Activated T-cell treated with anti-CD3 and anti-CD28 coated beads, Interleukin-2, amount 50 U/mL, for 1 hour (primary cell): ENCODE measurements around the gene TSR3.

Experiments used
- DNase-seq: peaks from one replicate; pipeline ENCODE4 v3.0.0-alpha.2; 2020

The TSR3 gene

DNA sequence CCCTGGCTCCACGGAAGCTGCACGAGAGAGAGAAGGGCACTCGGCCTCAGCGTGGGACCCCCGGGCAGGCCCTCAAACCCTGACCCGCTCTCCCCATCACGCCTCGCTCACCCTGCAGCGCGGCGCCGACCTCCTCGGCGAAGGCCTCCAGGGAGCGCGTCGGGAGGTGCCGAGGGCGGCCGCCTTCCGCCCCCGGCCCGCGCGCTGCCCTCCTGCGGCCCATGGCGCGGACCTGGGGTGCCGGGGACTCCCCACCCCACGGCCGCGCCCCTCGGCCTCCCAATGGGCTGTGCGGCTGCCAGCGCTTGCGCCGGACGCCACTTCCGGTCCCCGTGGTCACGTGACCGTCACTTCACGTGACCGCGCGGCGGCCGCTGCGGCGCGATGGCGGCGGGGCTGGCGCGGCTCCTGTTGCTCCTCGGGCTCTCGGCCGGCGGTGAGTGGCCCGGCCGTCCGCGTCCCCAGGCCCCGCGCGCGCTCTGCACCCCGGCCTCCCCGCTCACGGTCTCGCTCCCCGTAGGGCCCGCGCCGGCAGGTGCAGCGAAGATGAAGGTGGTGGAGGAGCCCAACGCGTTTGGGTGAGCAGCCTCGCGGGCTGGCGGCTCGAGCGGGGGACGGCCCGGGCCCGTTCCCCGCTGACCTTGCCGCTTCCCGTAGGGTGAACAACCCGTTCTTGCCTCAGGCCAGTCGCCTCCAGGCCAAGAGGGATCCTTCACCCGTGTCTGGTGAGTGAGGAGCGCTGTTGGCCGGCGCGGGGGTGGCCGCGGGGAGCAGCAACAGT lies at the start of gene TSR3, which contains the start of gene GNPTG:
Gene TSR3, minus strand, starts transcription at position 297 of the 781 bp plus-strand sequence. Its CDS starts 74 bp downstream, at position 223.
Gene GNPTG, plus strand, starts transcription at position 350 of the 781 bp plus-strand sequence. Its CDS starts 35 bp downstream, at position 385.
- DNase-seq = peak; percentile 87

DNA sequence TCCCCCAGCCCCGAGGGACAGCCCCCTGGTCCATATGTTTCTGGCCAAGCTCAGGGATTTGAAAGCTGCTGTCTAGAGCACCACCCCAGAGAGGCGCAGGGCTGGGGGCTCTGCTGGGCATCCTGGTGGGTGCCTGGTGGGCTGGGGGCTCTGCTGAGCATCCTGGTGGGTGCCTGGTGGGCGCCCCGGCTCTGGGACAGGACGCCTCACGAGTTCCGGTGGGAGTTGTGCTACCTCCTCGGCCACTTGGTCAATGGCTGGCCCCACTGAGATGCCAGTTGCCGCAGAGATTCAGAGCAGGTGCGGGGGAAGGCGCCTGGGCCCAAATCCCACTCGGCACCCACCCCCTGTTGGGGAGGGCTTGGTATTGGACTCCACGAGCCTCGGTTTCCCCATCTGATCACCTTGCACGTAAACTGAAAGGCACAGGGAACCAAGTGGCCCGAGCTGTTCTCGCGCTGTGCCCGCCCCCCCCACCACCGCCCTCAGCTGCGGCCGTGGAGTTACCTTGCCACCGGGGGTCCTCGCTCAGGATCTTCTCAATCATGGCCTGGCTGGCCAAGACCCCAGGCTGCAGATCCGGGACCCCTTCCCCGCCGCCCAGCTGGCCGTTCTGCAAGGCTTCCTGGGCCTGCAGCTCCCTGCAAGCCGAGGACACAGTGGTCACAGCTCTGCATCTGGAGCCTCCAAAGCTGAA lies 49.5 kb upstream of the TSR3 start:
- no peak for DNase-seq

DNA sequence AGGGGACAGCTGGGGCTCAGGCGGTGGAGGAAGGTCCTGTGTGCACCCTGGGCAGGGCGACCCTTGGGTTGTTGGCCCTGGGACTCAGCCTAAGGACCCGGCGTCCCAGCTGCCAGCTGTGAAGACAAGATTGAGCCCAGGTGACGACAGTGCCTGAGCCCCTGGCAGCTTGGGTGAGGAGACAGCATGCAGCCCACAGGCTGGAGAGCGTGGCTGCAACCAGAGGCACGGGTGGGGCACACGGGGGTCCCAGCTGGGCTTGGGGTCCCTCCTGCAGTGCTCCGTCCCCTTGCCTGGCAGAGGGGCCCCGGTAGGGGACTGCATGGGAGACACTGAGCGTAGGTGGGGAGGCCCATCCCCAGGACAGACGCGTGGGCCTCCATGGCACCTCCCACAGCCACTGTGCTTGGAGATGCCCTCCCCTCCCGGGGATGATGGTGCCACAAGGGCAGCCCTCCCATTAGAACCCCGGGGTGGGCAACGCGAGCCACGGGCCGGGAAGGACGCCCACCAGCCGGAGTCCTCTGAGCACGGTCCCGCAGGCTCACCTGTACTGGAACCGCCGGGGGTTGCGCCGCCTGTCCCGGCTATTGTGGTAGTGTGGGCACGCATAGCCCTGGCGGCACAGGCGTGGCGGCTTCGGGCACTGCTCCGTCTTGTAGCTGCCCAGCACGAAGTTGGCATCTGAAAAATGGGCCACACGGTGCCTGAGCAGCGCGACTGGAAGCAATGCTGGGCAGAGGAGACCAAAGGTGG lies 47.3 kb upstream of the TSR3 start:
- DNase-seq = no peak

DNA sequence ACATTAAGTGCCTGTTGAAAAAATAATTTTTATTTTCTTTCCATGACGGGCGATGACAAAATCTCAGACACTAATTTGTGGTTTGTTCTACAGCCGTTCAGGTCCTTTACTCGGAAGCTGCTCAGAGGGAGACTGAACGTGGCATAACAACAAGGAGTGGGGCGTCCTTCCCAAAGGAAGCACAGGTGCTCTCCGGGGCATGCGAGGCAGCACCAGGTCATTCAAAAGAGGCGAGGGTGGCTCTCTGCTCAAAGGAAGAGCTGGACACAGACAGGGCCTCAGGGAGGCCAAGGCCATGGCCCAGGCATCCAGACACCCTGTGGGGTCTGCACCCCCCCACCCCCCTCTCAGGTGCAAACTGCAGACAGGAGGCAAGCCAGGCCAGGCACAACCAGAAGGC lies 46.7 kb upstream of the TSR3 start:
- no peak for DNase-seq

DNA sequence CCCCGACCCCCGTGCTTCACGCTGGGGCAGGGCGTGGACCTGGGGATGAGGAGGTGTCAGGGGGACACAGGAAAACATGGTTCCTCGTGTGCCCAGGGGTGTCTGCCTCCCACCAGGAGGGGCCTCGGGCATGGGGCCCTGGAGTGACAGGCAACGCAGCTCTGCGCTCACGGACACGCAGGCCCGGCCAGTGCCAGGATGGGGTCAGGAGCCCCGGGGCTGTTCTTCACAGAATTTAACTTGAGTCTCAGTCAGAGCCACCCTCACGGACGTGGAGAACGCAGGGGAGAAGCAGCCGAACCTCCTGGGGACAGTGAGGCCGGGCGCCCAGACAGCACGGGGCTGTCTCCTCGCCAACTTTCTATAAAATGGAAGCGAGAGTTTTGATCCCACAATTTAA lies 46.1 kb upstream of the TSR3 start:
- no peak for DNase-seq

DNA sequence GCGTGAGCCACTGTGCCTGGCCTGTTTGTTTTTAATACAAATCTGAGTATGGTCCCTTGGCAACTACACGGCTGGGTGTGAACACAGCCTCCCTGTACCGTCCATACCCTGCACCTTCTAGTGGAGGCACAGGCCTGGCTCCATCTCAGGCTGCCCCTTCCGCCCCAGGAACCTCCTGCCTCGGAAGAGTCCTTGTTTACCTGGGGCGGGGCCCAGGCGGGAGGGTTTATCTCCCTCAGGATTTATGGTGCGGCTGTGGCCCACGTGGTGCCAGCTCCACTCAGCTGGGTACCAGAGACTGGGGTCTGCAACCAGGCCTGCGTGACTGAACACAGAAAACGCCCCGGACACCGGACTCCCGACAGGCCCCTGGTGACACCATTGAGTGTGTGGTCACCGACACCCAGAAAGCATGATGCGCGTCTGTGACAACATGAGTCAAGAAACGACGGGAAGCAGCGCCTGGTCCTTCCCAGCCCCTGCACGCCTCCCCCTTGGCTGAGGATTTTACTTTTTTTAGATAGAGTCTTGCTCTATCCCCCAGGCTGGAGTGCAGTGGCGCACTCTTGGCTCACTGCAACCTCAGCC lies 43.9 kb upstream of the TSR3 start:
- DNase-seq = no peak

DNA sequence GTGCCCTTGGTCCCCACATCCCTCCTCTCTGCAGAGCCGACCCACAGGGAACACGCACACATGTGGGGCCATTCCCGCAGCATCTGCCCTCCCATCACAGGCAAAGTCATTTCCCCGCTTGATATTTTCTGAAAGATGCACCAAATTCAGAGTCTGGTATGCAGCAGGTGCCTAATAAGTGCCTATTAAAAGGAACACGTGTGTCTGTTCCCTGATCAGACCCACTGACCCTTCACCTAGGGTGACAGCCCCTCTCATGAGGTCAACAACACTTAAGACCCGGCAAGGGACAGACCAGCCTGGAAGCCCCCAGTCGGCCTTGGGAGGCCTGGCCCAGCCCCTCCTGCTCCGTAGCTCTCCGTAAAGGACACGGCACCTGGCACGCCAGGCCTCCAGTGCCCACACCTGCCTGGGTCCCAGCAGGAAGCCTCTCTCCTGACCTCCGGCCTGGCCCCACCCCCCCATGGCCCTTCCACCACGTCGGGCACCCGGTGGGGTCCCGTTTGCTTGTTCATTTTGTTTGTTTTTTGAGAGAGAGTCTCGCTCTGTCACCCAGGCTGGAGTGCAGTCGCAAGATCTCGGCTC lies 42.8 kb upstream of the TSR3 start:
- no peak for DNase-seq

DNA sequence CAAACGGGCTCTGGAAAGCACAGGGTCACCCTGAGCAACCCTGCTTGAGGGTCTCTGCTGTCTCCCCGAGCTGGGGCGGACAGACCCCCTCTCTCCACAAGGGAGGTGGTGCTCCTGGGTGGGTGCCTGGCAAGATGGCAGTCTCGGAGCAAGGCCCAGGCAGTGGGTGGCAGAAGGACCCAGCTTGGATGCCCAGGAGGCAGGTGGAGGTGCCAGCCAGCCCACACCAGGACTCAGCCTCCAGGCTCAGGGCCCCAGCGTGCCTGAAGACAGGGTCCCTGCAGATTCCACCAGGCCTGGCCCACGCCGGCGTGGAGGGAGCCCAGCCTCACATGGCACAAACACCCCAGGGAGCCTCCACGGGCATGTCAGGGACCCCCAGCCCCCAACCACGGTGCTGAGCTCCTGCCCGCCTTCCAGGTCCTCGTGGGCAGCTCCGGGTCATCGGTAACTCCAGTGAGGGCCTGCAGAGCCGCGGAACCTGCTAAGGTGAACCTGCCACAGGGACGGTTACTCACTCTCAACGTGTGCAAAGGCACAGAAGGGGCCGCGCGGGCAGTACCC lies 42.0 kb upstream of the TSR3 start:
- DNase-seq = no peak

DNA sequence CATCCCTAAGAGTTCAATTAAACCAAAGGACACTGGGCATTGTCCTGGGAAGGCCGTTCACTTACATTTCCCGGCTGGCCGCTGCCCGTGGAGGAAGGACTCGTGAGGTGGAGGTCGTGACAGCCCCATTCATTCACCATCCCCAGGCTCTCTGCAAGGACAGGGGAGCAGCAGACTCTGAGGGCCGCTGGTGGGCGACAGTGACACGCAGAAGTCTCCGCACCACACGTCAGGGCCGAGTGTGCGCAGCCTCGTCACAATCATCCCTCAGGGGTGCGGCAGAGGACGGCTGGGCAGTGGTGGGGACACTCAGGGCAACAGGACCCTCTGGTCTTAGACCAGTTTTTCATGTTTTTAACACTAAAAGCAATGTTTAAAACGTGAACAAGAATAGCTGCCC lies 41.1 kb upstream of the TSR3 start:
- no peak for DNase-seq

DNA sequence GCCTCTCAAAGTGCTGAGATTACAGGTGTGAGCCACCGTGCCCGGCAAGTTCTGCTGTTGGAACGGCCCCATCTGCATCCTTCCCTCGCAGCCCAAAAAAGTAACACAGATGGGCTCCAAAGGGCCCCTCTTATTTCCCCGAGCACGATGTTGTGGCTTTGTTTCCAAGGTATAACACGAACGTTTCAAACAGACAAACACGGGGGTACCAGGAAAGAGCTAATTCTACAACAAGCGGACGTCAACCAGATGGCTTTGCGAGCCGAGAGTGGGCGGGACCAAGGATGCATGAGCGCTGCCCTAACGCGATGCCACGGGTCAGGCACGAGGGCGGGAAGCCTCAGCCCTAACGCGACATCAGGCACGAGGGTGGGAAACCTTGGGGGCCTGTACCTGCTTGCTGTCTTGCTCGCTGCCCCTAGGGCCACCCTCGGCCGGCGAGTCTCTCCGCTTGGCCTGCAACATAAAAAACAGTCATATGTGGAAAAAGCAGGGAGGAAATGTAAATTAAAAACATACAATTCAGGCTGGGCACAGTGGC lies 38.6 kb upstream of the TSR3 start:
- no peak for DNase-seq

DNA sequence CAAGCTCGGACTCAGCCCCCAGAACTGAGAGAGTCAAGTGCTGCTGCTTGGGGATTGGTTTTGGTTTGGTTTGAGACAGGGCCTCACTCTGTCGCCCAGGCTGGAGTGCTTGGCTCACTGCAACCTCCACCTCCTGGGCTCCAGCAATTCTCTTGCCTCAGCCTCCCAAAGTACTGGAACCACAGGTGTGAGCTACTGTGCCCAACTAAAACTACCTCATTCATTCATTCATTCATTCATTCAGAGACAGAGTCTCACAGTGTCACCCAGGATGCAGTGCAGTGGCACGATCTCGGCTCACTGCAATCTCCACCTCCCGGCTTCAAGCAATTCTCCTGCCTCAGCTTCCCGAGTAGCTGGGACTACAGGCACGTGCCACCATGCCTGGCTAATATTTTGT lies 38.1 kb upstream of the TSR3 start:
- DNase-seq = no peak

DNA sequence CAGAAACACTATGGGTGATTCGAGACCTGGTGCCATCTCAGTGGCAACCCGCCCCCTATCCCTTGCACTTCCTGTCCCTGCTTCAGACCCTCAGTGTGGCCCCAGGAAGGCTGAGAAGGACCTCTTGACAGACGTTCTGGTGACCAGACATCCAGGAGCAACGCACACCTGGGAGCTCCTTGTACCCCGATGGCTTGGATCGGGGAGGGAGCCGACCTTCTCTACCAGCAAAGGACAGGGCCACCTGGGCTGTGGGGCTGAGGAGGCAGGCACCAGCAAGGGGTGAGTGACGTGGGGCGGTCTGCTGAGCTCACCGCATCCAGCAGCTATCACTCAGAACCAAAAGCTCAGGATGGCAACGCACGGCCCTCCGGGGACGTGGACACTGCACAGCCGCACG lies 35.7 kb upstream of the TSR3 start:
- no peak for DNase-seq

DNA sequence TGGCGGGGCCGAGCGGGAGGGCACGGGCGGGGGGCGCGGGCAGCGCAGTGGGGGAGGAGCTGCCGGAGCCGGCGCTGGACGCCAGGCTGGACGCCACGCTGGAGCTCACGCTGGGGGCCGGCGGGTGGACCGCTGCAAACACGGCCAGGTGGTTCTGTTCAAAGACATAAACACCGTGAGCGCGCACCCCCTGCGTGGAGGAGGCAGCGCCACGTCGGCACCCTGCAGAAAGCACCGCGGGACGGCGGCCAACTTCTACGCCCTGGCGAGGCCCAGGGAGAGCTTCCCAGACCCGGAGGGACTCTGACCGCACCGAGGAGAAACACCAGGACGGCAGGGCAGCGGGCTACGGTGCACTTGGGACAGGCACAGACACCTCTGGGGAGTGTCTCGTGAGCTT lies 33.6 kb upstream of the TSR3 start:
- DNase-seq = no peak

DNA sequence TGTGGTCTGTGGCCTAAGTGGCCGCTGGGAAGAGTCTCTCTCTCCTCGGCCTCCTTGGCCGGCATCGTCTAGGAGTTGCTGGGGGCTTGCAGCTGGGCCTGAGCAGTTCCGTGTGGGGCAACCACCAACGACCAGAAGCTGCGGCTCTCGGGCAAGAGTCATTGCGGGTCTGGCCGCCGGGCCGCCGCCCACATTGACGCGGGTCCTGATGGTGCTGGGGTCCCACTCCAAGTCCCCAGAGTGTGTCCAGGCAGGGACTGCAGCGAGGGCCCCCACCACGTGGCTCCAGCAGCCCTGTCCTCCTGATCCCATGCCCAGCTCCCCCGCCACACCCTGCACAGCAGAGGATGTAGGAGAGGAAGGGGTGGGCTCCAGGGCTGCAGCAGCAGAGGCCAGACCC lies 31.9 kb upstream of the TSR3 start:
- DNase-seq = no peak

DNA sequence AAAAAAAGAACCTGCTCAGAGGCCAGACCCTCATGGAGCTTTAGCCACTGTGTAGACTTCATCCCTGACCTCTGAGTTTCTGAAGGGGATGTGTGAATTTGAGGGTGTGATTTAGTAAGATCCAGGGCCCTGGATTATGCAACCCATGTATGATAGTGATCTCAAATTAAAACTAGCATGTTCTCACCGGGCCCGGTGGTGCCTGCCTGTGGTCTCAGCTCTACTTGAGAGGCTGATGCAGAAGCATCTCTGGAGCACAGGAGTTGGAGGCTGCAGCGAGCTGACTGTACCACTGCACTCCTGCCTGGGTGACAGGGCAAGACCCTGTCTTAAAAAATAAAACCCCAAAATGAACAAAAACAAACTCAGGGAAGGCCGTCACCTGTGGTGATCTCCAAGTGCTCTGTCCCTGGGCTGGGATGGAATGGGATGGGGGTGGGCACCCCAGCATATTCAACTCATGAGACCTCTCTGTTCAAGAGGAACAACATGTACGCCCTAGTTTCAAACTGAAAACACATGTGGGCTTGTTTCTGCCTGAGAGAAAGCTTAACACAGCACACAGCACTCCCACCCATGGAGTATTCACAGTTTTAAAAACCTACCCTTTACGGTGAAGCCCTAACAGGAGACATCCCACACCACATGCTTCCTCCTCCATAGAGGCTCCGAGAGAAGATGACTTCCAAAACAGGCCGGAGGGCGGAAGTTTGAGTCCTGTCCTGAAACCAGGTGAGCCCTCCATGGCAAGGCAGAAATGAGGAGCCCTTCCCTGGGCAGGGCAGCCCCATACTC lies 30.1 kb upstream of the TSR3 start:
- DNase-seq = no peak

DNA sequence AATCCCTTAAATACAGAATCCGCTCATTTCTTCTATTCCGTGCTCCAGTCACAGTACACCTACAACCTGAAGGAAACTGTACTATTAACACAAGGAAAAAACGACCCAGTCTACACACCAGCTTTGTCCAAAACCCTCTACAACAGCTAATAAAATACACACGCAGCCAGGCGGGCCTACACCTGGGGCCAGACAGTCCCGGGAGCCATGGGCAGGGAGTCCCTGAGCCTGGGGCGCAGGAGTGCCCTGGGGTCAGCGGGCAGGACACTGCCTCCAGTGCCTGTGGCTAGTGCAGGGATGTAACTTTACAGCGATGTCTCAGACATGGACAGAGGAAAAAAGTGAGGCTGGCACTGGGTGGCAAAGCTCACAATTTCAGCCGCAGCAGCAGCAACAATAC lies 28.5 kb upstream of the TSR3 start:
- DNase-seq = no peak

DNA sequence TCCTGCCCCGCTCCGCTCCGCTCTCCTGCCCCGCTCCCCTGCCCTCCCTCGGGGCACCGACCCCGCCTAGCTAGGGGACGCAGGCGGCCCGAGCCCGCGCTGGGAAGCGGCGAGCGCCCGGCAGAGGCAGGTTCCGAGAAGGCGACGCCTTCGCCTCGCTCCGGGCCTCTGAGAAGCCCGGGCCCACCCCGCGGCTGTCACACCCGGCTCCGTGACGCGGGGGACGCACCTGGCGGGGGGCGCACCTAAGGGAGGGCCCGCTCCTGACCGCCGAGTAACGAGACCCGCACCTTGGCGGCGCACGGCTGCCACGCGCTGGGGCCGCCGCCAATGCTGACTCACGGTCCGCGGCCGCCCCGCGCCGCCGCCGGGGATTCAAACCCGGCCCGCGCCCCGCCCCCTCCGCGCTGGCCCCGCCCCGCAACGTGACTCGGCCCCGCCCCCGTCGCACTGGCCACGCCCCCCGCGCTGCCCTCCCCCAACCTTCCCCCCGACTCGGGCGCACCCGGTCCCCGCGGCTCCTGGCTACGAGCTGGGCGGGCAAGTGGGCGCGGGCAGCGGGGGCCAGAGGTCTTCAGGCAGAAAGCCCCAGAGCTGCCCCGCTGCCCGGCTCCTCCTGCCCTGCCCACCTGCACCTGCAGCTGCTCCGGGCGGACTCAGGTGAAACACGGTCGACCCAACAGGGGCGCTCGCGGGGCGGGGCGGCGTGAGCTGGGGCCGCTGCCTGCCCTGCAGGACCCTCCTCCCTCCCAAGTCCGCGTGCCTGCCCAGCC lies 27.8 kb upstream of the TSR3 start:
- peak; percentile 75 for DNase-seq

DNA sequence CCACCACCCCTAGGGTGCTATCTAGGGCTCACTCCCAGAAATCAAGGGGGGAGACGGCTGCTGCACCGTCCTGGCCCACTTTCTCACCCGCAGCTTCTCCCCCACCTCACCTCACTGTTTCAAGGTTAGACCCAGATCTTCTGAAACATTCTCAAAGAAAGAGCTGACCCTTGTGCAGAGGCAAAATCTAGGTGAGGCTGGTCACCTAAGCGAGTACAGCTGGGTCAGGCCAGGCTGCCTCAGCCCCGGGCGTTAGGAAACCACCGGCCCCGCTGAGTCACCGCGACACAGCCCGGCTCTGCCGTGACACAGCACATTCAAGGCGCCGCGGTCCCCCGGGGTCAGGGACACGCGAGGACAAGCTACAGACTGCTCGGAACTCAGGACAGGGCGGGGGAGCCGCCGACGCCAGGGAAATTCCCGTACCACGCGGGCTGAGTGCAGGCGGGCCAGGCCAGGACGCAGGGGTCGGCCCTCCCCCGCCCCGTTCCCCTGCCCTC lies 27.2 kb upstream of the TSR3 start:
- DNase-seq = peak; percentile 51

DNA sequence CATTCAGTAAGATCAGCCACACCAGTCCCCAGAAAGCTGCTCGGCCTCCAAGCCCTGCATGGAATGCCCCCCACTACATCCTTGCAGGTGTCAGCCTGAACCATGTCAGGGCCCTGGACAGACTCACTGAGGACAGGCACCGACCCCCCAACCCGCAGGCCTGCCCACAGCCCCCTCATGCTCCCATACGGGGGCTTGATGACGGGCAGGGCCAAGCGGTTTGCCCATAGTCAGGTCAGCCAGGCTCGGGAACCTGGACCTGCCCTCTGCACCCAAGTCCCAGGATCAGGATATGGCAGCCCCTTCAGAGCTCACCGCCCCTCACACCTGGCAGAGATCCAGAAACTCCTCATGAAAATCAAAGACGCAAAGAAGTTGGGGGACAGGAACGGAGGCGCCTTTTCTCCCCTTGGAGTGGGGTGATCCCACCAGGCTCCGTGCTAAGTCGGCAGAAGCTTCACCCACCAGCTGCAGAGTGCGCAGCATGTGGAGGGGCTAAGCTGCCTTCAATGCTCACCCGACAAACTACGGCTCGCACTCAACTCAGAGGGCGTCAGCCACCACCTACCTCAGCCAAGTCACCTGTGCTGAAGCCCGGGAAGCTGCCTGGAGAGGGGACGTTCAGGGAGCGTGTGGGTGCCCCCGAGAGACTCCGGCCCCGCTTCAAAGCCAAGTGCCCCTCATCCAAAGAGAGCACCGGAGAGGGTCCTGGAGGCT lies 26.6 kb upstream of the TSR3 start:
- no peak for DNase-seq
